SHP77 treated with DMSO at 0.1 percent for 48 hours (cell line): ENCODE measurements around the gene C19orf12.

Experiments
- DNase-seq: peaks from one replicate; lab custom pipeline; 2025; lab: John Stamatoyannopoulos, UW

C19orf12 gene

DNA sequence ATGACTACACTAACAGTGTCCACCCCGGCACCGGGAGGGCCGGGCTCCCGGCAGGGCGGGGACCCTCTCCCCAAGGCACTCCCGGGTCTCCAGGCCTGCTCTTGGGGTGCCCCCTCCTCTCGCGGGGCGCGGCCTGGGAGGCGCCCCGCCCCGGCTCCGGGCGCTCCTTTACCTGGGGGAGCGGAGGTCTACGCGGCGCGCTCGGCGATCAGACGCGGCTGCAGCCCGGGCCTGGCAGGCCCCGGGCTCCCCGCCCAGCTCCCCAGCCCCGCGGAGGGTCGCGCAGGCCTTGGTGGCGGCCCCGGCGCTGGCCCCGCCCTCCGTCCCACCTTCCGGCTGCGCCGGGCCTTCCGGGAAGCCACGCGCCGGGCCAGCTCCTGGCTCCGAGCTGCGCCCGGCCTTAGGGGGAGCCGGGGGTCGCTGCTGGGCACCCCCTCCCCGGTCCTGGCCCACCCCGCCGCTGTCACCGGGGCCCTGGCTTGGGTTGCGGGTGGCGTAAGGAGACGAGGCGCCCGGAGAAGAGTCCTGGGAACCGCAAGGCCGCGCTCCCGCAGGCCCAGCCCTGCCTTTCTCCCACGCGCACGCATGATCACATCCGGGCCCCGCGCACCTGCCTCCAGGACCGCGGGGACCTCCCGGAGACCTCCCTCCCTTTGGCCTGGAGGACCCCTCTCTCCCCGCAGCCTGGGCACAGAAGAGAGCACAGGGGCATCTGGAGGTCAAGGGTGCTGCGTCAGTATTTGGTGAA is at the start of gene C19orf12:
C19orf12 (minus strand) TSS at position 309 of the 748 bp plus-strand sequence. CDS start 6,848 bp downstream, outside the sequence.
- no peak for DNase-seq

DNA sequence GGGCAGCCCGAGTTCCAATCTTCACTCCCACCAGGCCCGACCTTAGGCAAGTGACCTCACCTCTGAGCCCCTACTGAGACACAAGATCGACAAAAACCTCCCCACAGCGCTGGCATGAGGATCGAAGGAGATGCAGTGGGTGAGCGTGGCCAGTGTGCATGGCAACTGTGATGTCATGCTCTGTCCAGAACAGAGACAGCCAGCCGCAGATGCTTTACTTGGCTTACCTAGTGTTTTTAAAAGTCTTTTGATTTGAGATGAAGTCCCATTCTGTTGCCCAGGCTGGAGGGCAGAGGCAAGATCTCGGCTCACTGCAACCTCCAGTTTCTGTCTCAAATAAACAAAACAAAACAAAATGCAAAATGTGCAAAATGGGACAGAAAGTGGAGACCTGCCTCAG is 49.3 kb upstream of the C19orf12 start:
- DNase-seq: no peak

DNA sequence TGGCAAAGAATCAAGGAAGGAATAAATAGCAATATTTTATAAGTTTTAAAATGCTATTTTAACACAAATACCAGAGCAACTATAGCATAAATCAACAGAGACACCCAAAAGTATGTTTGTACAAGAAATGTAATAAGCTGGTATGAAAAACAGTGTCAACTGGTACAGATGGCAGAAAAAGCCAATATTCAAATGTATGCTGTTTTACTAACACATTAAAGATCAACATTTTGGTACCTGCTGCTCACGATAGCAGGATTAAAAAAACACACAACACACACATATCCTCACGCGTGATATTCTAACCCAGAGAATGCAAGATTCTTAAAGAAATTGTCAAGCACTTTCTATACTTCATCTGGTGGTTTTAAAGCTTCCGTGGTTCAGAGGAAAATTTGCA is 48.1 kb upstream of the C19orf12 start:
- no peak for DNase-seq

DNA sequence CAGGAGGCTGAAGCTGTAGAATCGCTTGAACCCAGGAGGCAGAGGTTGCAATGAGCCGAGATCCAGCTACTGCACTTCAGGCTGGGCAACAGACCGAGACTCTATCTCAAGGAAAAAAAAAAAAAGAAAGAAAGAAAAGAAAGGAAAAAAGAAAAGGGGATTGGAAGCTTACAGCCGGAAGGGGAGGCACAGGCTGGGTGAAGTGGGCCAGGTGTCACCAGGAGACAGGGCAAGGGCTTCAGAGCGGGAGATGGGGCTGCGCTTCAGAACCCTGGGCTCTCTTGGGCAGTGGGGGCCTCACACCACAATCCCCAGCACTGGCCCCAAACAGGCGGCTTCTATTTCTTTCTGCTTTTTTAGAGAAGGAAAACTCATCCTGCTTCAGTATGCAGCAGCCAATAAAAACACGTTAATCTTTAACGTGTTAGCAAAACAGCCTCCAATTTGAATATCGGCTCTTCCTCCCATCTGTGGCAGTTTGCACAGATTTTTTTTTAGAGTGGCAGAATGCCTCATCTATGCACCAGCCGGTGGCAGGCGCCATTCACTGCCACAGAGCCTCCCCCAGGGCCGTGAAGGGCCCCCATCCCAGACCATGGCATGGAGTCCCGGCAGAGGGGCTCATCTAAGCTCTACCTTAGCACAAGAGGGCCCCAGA is 46.6 kb upstream of the C19orf12 start:
- DNase-seq: no peak

DNA sequence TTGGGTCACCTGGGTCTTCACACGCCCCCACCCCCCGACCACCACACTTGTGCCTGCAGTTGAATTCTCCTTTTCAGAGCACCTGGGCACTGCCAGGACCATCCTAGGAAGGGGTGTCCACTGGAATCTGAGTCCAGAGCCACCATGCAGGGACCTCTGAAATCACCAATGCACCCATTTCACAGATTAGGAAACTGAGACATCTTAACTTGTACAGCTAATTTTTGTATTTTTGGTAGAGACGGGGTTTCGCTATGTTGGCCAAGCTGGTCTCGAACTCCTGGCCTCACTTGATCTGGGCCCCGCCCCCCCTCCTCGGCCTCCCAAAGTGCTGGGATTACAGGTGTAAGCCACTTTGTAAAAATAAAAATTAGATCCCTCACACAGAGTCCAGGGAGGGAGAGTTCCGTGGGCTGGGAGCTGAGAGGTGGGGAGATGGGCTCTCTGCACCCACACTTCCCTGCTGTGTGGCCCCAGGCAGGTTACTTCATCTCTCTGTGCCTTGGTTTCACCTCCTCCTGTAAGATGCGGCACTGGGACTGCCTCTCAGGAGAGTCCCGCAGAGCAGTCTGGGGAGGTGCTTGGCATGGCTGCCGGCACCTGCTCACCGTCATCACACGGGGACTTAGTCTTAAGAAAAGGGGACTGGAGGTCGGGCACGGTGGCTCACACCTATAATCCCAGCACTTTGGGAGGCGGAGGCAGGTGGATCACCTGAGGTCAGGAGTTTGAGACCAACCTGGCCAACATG is 45.9 kb upstream of the C19orf12 start:
- no peak for DNase-seq

DNA sequence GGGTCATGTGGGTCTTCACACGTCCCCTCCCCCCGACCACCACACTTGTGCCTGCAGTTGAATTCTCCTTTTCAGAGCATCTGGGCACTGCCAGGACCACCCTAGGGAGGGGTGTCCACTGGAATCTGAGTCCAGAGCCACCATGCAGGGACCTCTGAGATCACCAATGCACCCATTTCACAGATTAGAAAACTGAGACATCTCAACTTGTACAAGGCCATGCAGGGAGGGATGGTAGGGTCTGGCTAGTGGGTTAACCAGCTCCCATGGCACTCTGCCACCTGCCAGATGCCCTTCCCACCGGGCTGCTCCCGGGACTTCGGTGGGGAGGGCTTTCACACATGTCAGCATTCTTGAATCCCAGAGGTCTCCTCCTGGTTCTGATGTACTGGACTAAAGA is 44.3 kb upstream of the C19orf12 start:
- no peak for DNase-seq

DNA sequence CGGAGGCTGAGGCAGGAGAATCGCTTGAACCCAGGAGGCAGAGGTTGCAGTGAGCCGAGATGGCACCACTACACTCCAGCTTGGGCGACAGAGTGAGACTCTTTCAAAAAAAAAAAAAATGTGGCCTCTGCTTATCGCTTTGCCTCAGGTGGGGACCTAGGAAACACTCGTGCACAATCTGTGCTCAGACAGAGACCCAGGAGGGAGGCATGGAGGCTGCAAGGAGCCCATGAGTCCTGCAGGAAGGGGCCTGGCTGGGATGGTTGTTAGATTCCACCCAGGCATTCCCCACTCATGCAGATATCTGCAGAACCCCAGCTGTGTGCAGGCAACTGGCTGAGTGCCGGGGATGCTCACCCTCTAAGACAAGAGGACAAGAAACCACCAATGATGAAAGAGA is 43.8 kb upstream of the C19orf12 start:
- no peak for DNase-seq

DNA sequence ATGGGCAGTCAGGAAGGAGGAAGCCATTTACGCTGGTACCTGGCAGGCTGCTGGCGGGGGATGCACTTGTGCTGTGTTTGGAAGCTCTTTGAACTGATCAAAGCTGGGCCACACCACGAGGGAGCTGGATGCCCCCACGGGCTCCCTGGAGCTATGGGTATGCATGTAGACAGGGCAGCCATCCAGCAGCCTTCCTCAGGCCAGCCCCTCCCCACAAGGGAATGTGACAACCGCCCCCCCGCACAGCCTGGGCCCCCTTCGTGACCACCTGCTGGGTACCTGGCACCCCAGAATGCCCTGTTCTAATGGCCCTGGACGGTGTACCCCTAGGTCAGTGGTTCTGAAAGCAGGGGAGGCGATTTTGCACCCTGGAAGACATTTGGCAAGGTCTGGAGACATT is 42.5 kb upstream of the C19orf12 start:
- DNase-seq: no peak

DNA sequence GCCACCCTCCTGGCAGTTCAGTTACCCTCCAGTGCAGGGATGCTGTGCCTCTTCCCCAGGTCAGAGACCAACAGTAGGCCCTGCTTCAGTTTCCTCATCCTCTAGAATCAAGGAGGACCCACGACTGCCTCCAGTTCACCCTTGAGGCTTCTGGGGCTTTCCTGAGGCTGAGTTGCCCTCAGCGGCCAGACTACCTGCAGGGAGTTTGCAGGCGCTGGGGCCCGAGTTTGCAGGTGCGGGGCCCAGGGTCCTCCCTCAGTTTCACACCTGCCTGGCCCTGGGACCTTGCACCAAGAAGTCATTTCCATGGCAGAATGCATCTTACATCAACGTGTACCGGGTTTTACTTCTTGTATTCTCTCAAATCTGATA is 38.9 kb upstream of the C19orf12 start:
- no peak for DNase-seq

DNA sequence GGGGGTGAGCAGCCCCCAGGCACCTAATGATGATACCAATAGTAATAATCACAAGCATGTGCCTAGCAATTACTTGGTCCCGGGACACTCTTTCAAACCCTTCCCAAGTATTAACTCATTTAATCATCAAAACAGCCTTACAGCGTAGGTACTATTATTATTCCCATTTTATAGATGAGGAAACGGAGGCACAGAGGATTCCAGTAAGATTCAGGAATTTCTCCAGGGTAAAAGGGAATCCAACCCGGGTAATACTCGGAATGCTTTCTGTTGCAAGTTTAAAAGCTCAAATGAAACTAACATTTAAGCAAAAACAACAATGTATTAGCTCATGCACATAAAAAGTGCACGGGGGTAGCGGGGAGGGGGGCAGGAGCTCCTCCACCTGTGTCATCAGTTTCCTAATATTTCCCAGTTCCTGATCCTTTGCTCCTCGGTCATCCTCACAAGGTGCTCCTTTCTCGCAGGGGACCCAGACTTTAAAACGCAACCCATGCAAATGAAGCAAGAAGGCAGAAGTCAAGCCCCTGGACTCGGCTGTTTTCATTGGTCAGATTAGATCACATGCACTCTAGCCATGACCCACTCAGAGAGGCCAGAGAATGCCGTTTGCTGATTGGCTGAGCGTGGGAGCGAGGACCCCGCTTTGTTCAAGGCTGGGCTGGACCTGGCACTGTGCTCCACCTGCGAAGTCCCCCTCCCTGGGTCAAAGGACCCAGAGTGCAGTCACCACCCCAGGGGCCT is 38.3 kb upstream of the C19orf12 start:
- no peak for DNase-seq

DNA sequence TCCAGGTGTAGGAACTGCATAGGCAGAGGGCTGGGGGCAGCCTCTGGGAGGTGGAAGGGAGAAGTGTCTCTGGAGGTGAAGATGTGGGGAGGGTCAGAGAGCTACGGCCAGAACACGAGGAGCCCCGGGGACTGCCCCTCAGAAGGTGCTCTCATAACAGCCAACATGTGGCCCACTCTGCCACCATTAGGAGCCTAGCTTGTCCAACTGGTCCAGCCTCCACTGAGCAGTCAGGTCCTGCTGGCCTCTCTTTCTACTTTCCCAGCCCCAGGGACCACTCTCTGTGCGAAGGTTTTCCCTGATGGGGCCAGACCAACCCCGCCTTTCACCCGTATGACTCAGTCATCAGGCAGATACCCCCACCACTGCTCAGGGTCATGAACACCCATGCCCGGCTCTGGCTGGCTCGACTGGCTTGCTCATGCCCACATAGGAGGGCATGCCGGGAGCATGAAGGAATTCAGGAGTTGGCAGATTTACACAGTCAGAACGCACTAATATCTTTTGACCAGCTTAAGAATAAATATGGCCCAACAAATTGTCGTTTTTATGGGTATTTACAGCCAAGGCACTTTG is 37.5 kb upstream of the C19orf12 start:
- no peak for DNase-seq

DNA sequence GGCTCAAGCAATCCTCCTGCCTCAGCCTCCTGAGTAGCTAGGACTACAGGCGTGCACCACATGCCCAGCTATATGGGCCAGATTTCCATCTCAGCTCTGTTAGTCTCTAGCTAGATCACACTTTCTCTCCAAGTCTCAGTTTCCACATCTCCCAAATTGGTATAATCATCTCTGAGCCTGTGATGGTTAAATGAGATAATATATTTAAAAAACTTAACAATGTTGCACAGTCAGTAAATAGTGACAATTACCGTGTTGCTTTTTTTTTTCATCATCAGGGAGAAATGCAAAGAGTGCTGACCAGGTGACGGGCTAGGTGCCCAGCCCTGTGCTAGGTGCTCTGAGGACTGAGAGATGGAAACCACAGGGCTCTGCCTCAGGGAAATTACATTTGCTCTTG is 36.9 kb upstream of the C19orf12 start:
- DNase-seq: no peak

DNA sequence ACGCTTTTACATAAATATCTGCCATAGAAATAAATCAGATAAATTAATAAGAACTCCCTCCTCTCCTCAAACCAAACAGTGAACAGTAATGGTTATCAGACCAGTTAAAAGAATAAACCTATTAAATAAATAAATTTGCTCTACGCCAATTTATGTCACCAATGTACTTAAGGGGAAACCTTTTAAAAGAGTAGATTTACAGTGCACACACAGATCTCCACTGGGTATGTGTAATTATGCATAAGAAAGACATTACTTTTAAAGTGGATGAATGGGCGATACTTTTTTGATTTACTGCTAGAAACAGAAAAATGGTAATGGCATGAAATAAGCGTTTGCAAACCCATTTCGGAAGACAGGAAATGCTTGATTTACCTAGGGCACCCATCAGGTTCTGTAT is 34.9 kb upstream of the C19orf12 start:
- no peak for DNase-seq

DNA sequence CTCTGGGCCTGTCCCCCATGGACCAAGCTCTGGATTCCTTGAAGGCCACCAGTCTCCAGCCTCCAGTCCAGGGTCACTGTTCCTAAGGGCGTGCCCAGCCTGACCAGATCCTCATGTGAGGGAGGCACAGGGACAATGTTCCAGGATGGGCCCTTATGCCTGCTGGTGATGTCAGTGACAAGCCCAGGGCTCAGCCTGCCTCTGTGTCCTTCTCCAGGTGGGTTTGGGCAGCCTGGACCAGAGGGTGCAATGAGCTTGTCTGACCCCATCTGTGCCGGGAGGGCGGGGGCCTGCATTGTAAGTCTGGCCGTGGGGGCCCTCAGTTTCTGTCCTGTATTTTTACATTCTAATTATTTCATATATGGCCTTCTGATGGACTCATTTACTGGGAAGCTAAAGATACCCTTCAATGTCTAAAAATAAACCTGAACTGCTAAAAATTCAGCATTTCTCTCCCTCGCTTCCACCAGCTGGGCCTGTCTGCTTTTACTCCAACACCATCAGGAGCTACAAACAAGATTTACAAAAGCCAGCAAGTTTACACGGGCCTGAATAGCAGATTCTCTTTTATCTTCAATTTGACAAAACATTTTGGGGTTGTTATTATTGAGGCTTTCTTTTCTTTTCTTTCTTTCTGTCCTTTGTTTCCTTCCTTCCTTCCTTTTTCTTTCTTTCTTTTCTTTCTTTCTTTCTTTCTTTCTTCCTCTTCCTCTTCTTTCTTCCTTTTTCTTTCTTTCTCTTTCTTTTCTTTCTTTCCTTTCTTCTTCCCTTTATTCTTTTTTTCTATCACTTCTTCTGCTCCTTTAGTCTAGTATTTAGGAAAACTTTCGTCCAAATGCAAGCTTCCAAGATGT is 34.2 kb upstream of the C19orf12 start:
- DNase-seq: no peak

DNA sequence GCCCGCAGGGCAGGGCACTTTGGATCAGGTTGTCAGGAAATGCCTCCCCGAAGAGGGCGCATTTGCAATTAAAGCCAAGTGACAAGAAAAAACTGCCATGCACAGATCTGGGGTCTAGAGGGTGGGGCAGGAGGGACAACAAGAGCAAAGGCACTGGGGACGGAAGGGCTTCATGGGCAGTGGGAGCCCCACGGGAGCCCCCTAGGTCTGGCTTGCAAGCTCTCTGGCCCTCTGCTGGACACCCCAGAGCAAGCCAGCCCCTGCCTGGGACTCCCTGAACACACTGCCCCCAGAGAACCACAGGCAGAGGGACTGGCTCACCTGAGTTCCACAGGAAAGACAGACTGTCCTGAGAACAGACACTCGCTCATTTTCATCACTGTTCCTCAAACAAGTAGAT is 30.2 kb upstream of the C19orf12 start:
- no peak for DNase-seq

DNA sequence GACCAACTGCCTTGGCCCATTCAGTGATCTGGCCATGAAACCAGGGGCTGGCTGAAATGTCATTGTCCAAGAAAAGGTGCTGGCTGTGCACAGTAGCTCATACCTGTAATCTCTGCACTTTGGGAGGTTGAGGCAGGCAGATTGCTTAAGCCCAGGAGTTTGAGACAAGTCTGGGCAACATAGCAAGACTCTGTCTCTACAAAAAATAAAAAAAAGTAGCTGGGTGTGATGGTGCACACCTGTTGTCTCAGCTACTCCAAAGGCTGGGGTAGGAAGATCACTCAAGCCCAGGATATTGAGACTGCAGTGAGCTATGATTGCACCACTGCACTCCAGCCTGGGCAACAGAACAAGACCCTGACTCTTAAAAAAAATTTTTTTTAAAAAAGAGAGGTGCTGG is 28.6 kb upstream of the C19orf12 start:
- DNase-seq: no peak

DNA sequence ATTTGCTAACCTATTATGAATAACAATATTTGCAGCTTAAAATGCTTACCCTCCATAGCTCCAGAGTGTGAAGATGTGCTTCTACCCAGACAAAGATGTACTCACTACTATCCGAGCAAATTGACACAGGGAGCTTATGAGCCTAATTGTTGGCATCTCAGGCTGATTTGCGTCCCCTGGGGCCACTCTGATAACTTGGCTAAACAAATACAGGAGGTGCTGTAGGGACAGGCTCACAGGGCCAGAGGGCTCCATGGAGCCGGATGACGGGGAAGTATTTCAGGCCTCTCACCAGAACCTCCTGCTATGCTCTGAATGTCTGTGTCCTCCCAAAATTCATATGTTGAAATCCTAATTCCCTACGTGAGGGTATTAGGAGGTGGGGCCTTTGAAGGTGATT is 26.7 kb upstream of the C19orf12 start:
- DNase-seq: no peak

DNA sequence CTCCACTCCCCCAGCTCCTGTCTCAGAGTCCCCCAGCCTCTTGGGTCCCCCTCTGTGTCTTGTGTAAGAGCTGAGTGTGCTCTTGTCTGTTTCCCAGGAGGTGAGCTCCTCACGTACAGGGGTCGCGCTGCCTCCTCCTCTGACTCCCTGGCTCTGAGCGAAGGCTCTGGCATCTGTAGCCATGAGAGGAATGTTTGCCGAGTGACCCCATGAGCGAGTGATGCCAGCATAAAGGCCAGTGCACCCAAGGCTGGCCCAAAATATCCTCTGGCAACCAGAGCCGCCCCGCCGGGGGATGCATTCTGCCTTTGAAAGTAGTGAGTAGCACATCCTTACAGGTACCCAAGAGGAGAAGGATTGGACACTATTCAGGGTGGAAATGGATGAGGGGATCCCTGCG is 26.2 kb upstream of the C19orf12 start:
- no peak for DNase-seq

DNA sequence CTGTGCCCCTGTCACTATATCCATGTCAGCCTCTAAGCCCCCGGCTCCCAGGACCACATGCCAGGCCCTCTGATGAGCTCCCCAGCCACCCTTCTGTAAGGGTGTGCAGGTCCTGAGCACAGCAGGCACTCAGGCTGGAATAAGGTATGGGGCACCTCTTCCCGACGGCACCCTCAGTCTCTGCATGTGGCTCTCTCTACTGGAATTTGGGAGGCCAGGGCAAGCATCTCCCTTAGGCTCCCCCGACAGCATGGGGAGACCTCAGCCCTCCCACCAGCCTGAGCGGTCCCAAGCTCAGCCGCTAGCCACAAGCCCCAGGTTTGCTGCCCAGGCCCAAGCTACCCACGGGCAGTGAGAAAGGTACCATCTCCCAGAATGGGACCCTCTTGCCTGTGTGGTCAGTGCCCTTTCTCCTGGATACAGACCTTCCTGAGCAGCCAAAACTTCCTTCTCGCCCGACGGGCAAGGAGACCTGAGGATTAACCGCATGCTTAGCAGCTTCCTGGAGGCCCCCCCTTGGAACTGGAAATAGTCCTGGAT is 22.5 kb upstream of the C19orf12 start:
- no peak for DNase-seq

DNA sequence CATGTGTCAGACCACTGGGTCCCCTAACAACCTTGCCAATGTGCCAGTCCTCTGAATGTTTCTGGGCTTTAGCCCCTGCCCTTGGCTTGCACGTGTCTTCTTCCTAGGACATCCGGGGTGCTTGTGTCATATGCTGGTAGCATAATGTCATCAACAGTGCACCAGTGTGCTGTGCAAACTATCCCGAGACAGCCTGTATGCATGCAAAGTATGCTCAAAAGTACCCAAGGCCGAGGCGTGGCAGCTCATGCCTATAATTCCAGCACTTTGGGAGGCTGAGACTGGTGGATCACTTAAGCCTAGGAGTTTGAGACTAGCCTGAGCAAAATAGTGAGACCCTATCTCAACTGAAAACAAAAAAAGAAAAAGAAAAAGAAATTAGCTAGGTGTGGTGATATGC is 20.8 kb upstream of the C19orf12 start:
- no peak for DNase-seq

DNA sequence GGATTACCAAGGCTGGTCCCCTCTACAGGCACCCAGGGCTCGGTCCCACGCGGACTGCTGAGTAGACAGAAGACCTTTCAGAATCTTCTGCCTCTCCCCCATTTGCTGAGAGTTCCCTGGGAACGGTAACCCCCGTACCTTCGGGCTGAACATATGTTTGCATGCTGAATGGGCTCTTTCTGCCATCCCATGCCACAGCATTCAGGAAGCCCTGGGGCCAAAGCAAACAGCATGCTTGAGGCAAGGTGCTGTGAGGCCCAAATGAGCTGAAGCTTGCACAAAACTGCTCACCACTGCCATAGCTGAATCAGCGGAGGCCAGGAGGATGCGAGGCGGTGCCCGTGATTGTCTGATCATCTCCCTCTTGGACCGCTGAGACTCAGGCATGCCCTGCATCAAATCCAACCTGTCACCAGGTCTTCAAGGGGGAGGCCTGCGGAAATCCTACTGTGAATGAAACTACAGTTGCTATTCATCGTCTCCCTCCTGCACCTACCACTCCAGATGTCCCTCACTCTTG is 16.3 kb upstream of the C19orf12 start:
- DNase-seq: no peak
